IPS DF 6.9 (cell line): ENCODE measurements around the gene TEX2.
A peak's percentile ranks its signal among the peaks of the same experiment; 100 is the strongest.

Source experiments
- DNase-seq: peaks from one replicate; pipeline ENCODE4 v3.0.0-alpha.2; 2013; ENCODE audit warnings: low read depth, low spot score
- H3K27ac ChIP-seq: one replicate; pipeline ENCODE4 v1.5.1; 2013; ENCODE audit warnings: low read length, control low read depth
- H3K27me3 ChIP-seq: 2 replicates; pipeline ENCODE4 v1.6.1; 2013; ENCODE audit warnings: mild to moderate bottlenecking, low read length; ENCODE audit not compliant: control insufficient read depth, insufficient read depth
- H3K36me3 ChIP-seq: 2 replicates; pipeline ENCODE4 v1.6.1; 2013; ENCODE audit warnings: low read length; ENCODE audit not compliant: control insufficient read depth, insufficient read depth
- H3K4me1 ChIP-seq: 2 replicates; pipeline ENCODE4 v1.6.1; 2013; ENCODE audit warnings: low read length; ENCODE audit not compliant: control insufficient read depth, insufficient read depth
- H3K4me3 ChIP-seq: 2 replicates; pipeline ENCODE4 v1.5.1; 2013; ENCODE audit warnings: mild to moderate bottlenecking, low read length
- H3K9me3 ChIP-seq: 2 replicates; pipeline ENCODE4 v1.6.1; 2013; ENCODE audit warnings: low read length, inconsistent platforms; ENCODE audit not compliant: control insufficient read depth, insufficient read depth
- WGBS: extraction: QIAGEN DNeasy Blood & Tissue Kit; methylation state at CpG from one replicate; pipeline ENCODE4 v1.1.7; 2013; ENCODE audit warnings: mixed read lengths, missing lambda C conversion rate; ENCODE audit not compliant: insufficient read length, insufficient coverage; 5-methylcytosine and 5-hydroxymethylcytosine counted together

TEX2 gene

GRCh38 chr17:64263000-64263766, at the start of gene TEX2:
TSS of gene TEX2 (minus strand) at chr17:64263260. CDS start at chr17:64214217, 49,043 bp downstream.
- no CpG with 5 or more reads among the region's 69 CpGs for WGBS
- H3K9me3 ChIP-seq = no peaks in the 10 kb centered on the region
- peak; percentile 78 for DNase-seq
- no peaks in the 10 kb centered on the region for H3K4me1 ChIP-seq
- H3K27me3 ChIP-seq = no peaks in the 10 kb centered on the region
- peak within 1 kb of the TSS; percentile 80 for H3K4me3 ChIP-seq
- no peaks in the 10 kb centered on the region for H3K36me3 ChIP-seq
- no peak within 1 kb of the TSS for H3K27ac ChIP-seq

- no peaks in the 10 kb centered on the region for H3K36me3 ChIP-seq
- no peaks in the 10 kb centered on the region for H3K27me3 ChIP-seq
- H3K4me3 ChIP-seq = no peak overlapping the region
- no peak for DNase-seq
- no peaks in the 10 kb centered on the region for H3K9me3 ChIP-seq
- no CpG with 5 or more reads among the region's 4 CpGs for WGBS
- H3K27ac ChIP-seq = no peak overlapping the region
- no peaks in the 10 kb centered on the region for H3K4me1 ChIP-seq
These were observed 46.6 kb upstream of the TEX2 start for GRCh38 chr17:64309710-64310109.

GRCh38 chr17:64309021-64309420, 46.0 kb upstream of the TEX2 start:
- H3K27ac ChIP-seq = no peak overlapping the region
- 100% methylated on average over 1 of the region's 2 CpGs for WGBS
- DNase-seq = no peak
- H3K4me3 ChIP-seq = no peak overlapping the region
- H3K27me3 ChIP-seq = no peaks in the 10 kb centered on the region
- H3K4me1 ChIP-seq = no peaks in the 10 kb centered on the region
- H3K9me3 ChIP-seq = no peaks in the 10 kb centered on the region
- H3K36me3 ChIP-seq = no peaks in the 10 kb centered on the region

GRCh38 chr17:64306850-64307463, 43.9 kb upstream of the TEX2 start:
- no CpG with 5 or more reads among the region's 11 CpGs for WGBS
- H3K4me3 ChIP-seq = no peak overlapping the region
- H3K27me3 ChIP-seq = no peaks in the 10 kb centered on the region
- H3K27ac ChIP-seq = no peak overlapping the region
- peak; percentile 39 for DNase-seq
- H3K9me3 ChIP-seq = no peaks in the 10 kb centered on the region
- H3K4me1 ChIP-seq = no peaks in the 10 kb centered on the region
- no peaks in the 10 kb centered on the region for H3K36me3 ChIP-seq

- H3K36me3 ChIP-seq = no peaks in the 10 kb centered on the region
- H3K9me3 ChIP-seq = no peaks in the 10 kb centered on the region
- no CpG with 5 or more reads among the region's 2 CpGs for WGBS
- no peak for DNase-seq
- H3K27me3 ChIP-seq = no peaks in the 10 kb centered on the region
- no peak overlapping the region for H3K4me3 ChIP-seq
- no peak overlapping the region for H3K27ac ChIP-seq
- H3K4me1 ChIP-seq = no peaks in the 10 kb centered on the region
These were observed 41.5 kb upstream of the TEX2 start for GRCh38 chr17:64304551-64304950.

GRCh38 chr17:64300699-64300965, 37.6 kb upstream of the TEX2 start:
- Histone ChIP-seq H3K4me1 (no peaks in the 10 kb centered on the region), H3K4me3 (no peak overlapping the region), H3K27ac (no peak overlapping the region), H3K27me3 (no peaks in the 10 kb centered on the region), H3K36me3 (no peaks in the 10 kb centered on the region), H3K9me3 (no peaks in the 10 kb centered on the region)
- WGBS = no CpG with 5 or more reads among the region's 8 CpGs
- DNase-seq = no peak

DNA sequence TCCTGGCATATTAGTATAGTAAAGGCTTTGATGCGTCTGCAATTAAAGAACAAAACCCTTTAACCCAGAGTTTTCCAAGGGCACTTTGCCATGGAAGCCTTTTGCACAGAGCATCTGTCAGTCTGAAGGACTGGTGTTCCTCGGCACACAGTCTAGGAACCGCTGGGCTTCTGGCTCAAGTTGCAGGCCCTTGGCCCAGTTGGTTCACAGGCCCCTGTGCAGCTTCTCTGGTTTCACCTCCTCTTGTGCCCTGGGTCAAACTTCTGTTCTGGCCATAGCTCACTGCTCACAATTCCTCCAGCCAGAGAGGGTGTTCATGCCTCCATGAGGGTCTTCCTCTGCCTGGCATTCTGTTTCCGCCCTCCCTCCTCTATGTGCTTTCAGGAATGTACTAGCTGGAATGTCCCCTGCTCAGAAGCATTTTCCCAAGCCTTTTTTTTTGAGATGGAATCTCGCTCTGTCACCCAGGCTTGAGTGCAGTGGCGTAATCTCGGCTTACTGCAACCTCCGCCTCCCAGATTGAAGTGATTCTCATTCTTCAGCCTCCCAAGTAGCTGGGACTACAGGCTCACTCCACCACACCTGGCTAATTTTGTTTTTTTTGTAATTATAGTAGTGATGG, 34.5 kb upstream of the TEX2 start:
- no peak for DNase-seq
- no peak overlapping the region for H3K27ac ChIP-seq
- no CpG with 5 or more reads among the region's 8 CpGs for WGBS
- H3K4me3 ChIP-seq = no peak overlapping the region
- no peaks in the 10 kb centered on the region for H3K9me3 ChIP-seq
- no peaks in the 10 kb centered on the region for H3K36me3 ChIP-seq
- no peaks in the 10 kb centered on the region for H3K4me1 ChIP-seq
- H3K27me3 ChIP-seq = no peaks in the 10 kb centered on the region

GRCh38 chr17:64296246-64296645, 33.2 kb upstream of the TEX2 start:
- Histone ChIP-seq H3K36me3 (no peaks in the 10 kb centered on the region), H3K4me3 (no peak overlapping the region), H3K9me3 (no peaks in the 10 kb centered on the region; the same call in 1 of the 2 replicates), H3K27me3 (no peaks in the 10 kb centered on the region), H3K27ac (no peak overlapping the region), H3K4me1 (no peaks in the 10 kb centered on the region)
- DNase-seq = no peak
- no CpG with 5 or more reads among the region's 5 CpGs for WGBS

DNA sequence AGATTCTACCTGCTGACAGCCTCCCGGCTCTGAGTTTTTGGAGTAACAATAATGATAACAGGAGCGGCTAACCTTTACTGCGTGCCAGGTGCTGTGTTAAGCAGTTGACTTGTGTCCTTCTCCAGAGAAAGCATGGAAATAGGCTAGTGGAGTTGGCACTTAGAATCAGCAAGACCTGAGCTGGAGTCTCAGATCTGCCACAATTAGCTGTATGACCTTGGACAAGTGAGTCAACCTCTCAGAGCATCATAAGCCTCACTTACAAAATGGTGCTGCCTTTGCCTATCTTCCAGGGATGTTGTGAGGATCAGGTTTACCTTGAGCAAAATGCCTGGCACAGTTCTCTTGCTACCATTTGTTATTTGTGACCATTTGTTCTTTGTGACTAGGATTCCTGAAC, 32.1 kb upstream of the TEX2 start:
- no CpG with 5 or more reads among the region's 3 CpGs for WGBS
- no peaks in the 10 kb centered on the region for H3K4me1 ChIP-seq
- no peaks in the 10 kb centered on the region for H3K36me3 ChIP-seq
- no peaks in the 10 kb centered on the region; the same call in 1 of the 2 replicates for H3K9me3 ChIP-seq
- no peak overlapping the region for H3K4me3 ChIP-seq
- H3K27me3 ChIP-seq = no peaks in the 10 kb centered on the region
- no peak overlapping the region for H3K27ac ChIP-seq
- DNase-seq = no peak

DNA sequence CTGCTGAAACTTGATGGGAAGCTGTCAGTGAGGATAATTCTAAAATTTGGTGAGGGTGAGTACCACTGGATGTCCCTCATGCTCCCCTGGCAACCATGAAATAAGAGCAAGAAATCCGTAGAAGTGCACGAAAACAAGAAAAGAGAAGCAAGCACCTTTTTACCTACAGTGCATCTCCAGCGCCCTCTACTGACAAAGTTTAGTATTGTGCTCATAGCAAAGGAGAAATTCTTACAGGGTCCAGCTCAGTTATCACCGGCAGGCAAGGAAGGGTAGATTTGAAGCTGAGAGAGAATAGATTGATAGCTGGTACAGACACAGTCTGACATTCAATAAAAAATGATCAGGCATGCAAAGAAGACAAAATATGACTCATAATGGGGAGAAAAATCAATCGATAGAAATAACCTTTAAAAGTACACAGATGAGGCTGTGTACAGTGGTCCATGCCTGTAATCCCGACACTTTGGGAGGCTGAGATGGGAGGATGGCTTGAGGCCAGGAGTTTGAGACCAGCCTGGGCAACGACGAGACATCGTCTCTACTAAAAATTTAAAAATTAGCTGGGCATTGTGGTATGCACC, 28.3 kb upstream of the TEX2 start:
- WGBS = no CpG with 5 or more reads among the region's 9 CpGs
- DNase-seq = no peak
- no peak overlapping the region for H3K27ac ChIP-seq

More for the DNA sequence above, 28.3 kb upstream of the TEX2 start:
- H3K4me1 ChIP-seq = no peaks in the 10 kb centered on the region
- no peak overlapping the region for H3K4me3 ChIP-seq
- no peaks in the 10 kb centered on the region for H3K36me3 ChIP-seq
- H3K27me3 ChIP-seq = no peaks in the 10 kb centered on the region
- H3K9me3 ChIP-seq = no peaks in the 10 kb centered on the region; the same call in 1 of the 2 replicates
